ENCODE data around the gene PDK1. TPM values are rescaled to one million over a fixed set of nuclear protein-coding genes. Genes with fewer than 3 reads are reported as not detected.
"Not testable (repeated sequence)": the region's sequence is repeated elsewhere in the genome, so short reads cannot be mapped to it uniquely, and the experiment has no call there.

Gene PDK1
- 9.2 TPM for total RNA-seq

DNA sequence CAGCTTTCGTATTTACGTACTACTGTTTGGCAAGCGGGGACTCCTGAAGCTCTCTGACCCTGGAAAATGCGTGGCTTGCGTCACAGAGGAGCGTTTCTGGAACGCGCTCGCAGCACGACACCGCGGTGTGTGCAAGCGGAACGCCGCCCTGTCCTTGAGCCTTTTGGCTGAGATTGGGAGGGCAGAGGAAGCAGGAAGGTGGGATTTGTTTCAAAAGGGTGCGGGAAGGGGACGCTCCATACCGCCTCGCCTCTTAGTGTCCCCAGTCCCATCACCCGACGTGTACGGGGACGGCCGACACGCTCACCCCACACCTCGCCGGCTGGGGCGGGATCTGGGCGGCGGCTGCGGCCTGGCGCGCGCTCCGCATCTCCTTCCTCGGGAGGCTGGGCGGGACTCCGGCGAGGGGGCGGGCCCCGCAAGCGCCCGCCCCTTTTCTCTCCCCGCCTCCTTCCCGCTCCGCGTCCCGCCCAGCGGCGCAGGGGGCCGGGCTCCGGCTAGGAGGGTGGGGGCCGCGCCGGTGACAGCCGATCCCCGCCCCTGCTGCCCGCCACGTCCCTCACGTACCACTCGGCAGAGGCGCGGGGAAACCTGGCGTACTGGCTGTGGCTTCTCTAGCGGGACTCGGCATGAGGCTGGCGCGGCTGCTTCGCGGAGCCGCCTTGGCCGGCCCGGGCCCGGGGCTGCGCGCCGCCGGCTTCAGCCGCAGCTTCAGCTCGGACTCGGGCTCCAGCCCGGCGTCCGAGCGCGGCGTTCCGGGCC lies at the start of gene PDK1:
Gene PDK1 (plus strand): TSS at position 569 of the 762 bp plus-strand sequence. CDS start 61 bp downstream, at position 630.
- DNase-seq (ENCODE audit: low read depth in 2 of 3, low spot score in 2 of 3): peak; percentile 88 to 92 (median 90)

DNA sequence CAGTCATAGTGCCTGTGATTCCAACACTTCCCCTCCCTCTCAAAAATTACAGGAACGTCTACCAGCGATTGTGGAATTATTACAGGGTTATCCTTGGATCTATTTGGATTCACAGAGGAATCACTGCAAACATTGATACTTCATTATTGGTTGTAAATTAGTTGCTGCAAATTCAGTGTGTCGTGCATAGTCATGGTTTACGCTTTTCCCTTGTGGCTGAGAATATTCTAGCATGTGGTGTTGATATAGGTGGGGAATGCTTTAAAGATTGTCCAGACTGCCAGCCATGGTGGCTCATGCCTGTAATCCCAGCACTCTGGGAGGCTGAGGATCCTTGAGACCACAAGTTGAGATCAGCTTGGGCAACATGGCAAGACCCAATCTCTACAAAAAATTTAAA lies 48.7 kb upstream of the PDK1 start:
- DNase-seq (ENCODE audit: low read depth in 2 of 3, low spot score in 2 of 3): no peak

DNA sequence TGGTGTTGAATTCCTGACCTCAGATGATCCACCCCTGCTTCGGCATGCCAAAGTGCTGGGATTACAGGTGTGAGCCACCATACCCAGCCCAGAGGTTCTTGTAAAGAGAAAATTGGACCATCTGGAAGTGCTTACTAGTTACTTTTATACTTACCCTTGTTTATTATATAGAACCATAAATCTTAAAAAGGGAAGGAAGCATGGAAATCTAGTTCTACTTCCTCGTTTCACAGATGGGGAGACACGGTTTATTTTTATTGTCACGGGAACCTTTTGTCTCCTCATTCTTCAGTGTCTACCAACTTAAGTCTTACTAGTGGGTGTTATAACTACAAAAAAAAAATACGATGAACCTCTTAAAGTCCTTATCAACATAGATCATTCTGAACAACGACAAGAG lies 45.8 kb upstream of the PDK1 start:
- DNase-seq (ENCODE audit: low read depth in 2 of 3, low spot score in 2 of 3): peak in 2 of 3 donors; percentile 47 to 94

DNA sequence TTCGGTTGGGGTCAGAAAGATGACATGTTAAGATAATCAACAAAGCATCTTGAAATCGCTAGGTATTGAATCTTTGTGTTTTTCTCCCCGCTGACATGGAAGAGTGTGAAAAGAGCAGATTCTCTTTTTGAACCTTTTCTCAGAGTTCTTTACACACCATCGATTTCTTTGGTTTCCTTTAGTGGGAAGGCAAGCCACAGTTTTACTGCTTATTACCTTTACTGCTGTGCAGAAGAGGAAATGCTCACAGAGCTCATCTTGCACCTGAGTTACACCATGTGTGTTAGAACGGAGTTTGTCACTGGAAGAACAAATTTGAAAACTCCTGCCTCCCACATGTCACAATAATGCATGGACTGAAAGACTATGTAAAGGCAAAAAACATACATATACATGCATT lies 45.3 kb upstream of the PDK1 start:
- DNase-seq (ENCODE audit: low read depth in 2 of 3, low spot score in 2 of 3): no peak

DNA sequence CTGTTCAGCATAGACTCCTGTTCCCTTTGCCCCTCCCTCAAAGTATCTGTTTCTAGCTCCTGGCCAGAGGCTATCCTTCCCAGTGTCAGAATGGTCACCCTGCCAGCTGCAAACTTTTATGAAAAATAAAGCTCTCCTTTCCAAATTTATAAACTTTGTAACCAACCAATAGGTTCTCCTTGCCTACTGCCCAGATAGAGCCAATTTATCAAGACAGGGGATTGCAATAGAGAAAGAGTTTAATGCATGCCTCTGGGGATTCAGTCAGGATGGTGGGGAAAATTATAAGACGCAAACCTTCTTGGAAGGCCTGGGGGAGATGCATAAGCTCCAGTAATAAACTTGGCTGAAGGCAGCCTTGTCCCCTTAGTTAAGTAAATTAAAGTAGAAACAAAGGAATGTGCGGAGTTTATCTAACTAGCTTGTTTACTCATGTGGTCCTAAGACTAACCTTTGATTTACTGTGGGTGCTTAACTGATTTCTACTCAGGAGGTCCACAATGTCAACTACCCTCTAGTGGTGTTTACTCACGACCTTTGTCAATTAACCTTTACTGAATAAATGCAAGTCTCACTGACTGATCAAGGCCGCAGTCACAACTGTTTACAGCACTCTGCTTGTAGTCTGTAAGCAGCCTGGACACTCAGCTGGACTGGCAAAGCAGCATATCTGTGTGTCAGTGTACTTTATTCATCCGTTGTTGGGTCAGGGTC lies 42.9 kb upstream of the PDK1 start:
- DNase-seq (ENCODE audit: low read depth in 2 of 3, low spot score in 2 of 3): peak in 1 of 3 donors; percentile 41

DNA sequence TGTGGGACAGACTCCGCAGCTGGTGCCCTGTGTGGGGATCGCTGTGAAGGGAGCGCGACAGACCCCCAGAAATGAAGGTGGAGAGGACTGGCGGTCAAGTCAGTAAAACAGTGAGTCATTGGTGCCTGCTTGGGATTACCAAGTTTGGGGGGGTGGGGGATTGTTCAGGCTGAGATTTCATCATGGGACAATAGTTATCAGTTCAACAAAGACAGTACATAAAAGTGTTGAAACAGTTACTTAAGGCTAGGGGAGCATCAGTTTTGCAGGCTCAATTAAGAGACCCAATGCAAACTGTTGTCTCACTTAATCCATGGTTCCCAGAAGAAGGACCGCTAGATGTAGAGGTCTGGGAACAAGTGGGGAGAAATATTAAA lies 42.4 kb upstream of the PDK1 start:
- DNase-seq (ENCODE audit: low read depth in 2 of 3, low spot score in 2 of 3): no peak

DNA sequence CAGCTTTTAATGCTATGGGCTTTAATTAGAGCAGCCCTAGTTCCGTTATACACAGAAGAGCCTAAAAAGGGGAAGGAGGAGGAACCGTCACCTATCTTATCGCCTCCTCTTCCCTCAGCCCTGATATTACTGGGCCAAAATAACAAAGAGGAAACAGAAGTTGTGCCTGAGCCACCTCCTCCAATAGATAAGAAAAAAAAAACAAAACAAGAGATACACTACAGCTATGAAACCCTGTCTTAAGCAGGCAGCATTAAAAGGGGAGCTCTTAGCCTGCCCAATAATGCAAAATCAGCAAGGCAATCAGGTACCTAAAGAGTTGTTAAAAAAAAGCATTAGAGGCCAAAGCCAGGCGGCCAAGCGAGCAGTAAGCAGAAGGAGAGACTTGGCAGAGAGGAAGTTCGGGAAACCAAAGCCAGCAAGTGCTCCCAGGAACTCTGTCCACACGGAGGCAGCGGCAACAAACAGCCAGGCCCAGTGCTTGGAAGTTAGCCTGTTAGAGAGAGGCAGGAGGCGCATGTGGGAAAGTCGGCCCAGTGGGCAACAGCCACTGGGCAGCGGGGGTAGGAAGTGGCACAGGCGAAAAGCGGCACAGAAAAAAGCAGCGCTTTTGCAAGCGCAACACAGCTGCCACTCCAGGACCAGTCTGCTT lies 41.8 kb upstream of the PDK1 start:
- peak in 2 of 3 donors; percentile 56 to 94 for DNase-seq (ENCODE audit: low read depth in 2 of 3, low spot score in 2 of 3)

DNA sequence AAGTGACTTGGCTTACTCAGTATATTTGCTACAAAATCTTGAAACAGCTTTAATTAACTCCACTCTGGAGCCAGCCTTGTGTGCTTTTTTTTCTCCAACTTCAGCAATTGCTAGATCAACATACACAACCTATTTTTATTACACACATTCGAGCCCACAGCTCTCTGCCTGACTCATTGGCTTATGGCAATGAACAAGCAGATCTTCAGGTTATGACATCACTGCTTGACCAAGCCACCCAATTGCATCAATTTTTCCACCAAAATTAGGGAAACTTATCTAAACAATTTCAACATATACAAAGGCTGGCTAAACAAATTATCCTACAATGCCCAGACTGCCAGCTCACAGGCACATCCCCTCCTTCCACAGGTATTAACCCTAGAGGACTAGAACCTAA lies 39.6 kb upstream of the PDK1 start:
- no peak for DNase-seq (ENCODE audit: low read depth in 2 of 3, low spot score in 2 of 3)

DNA sequence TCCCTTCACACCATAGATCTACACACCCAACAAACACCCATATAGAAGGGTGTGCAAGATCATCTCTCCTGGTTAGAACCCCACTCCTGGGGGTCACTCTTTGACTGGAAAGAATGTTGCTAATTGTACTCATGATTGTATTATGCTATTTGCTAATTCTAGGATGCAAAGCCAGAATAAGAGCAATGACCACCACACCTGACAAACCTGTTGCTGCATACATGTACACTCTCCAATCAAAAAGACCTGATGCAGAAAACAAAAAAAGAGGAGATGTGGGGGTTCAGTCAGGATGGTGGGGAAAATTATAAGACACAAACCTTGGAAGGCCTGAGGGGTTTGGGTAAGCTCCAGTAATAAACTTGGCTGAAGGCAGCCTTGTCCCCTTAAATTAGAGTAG lies 36.9 kb upstream of the PDK1 start:
- DNase-seq (ENCODE audit: low read depth in 2 of 3, low spot score in 2 of 3): no peak

DNA sequence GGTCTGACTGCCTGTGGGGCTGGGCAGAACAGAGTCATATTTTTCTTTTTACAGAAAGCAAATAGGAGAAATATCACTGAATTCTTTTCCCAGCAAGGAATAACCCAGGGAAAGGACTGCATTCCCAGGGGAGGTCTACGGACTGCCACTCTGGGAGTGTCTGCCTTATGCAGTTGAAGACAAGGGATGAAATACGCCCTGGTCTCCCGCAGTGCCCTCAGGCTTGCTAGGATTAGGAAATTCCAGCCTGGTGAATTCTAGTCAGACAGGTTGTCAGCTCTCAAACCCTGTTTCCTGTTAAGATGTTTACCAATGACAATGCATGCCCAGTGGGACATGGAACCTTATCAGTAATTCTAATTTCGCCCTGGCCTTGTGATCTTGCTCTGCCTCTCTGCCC lies 30.3 kb upstream of the PDK1 start:
- no peak for DNase-seq (ENCODE audit: low read depth in 2 of 3, low spot score in 2 of 3)

DNA sequence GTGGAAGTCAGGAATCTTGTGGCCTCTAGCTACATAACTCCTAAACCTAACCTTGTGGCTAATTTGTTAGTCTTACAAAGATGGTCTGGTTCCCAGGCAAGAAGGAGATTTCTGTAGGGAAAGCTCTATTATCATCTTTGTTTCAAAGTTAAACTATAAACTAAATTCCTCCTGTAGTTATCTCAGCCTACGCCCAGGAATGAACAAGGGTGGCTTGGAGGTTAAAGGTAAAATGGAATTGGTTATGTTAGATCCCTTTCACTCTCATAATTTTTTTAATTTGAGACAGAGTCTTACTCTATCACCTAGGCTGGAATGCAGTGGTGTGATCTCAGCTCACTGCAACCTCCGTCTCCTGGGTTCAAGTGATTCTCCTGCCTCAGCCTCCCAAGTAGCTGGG lies 24.6 kb upstream of the PDK1 start:
- no peak for DNase-seq (ENCODE audit: low read depth in 2 of 3, low spot score in 2 of 3)

DNA sequence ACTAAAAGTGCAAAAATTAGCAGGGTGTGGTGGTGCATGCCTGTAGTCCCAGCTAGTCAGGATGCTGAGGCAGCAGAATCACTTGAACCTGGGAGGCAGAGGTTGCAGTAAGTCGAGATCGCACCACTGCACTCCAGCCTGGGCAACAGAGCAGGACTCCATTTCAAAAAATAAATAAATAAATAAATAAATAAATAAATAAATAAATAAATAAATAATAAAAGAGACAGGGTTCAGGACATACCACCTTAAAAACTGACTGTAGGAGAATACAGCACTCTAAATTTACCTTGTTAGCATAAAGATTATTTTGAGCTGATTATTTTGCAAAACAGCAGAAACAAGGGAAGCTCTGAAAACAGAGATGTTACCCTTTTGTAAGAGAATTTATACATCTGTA lies 23.4 kb upstream of the PDK1 start:
- DNase-seq (ENCODE audit: low read depth in 2 of 3, low spot score in 2 of 3): not testable (repeated sequence)

DNA sequence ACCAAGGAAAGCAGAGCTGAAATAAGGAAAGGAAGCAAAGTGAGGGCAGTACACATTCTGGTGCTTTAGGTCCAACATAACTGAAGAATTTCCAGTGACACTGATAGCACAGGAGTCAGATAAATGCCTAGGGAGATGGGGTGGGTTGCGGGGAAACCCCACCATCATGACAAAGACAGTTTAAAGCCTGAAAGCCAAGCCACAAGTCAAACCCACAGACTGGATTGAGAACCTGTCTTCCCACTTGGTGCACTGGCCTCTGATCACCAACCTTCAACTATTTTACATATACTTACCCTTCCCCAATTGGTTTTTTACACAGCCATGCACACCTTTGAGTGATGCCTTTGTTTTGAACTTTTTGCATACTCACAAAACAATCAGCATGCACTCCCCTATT lies 22.2 kb upstream of the PDK1 start:
- DNase-seq (ENCODE audit: low read depth in 2 of 3, low spot score in 2 of 3): no peak

DNA sequence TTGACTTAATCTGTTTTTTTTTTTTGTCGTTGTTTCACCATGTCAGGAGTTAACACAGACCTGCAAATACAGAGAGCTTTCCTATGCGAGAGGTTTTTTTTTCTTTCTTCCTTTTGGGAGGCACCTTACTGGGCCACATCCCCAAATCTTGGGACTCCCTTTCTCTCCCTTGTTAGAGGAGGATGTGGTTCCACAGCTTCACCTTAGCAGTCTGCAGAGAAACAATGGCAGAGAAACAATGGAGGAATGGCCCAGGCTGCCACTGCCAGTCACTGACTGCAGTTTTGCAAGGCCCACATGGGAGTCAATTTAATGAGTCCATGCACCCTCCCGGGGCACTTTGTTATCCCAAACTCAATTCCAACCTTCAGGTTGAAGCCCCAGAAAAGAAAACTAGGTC lies 20.8 kb upstream of the PDK1 start:
- DNase-seq (ENCODE audit: low read depth in 2 of 3, low spot score in 2 of 3): no peak

DNA sequence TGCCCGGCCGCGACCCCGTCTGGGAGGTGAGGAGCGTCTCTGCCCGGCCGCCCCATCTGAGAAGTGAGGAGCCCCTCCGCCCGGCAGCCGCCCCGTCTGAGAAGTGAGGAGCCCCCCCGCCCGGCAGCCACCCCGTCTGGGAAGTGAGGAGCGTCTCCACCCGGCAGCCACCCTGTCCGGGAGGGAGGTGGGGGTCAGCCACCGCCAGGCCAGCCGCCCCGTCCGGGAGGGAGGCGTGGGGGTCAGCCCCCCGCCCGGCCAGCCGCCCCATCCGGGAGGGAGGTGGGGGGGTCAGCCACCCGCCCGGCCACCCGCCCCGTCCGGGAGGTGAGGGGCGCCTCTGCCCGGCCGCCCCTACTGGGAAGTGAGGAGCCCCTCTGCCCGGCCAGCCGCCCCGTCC lies 18.0 kb upstream of the PDK1 start:
- DNase-seq (ENCODE audit: low read depth in 2 of 3, low spot score in 2 of 3): not testable (repeated sequence)

DNA sequence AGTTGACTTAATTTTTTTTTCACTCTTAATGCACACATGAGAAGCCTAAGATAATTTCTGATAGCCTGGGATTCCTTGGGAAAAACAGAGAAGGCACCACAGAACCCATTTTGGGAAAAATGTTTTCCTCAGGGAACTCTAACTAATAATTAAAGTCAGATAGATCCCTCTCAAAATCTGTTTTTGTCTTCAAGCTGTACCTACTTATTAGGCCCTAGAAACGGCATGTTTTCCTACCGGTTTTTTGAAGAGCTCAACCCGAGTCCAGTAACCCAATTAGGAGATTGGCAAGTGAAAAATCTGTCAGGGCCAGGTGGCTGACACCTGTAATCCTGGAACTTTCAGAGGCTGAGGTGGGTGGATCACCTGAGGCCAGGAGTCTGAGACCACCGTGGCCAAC lies 16.1 kb upstream of the PDK1 start:
- no peak for DNase-seq (ENCODE audit: low read depth in 2 of 3, low spot score in 2 of 3)

DNA sequence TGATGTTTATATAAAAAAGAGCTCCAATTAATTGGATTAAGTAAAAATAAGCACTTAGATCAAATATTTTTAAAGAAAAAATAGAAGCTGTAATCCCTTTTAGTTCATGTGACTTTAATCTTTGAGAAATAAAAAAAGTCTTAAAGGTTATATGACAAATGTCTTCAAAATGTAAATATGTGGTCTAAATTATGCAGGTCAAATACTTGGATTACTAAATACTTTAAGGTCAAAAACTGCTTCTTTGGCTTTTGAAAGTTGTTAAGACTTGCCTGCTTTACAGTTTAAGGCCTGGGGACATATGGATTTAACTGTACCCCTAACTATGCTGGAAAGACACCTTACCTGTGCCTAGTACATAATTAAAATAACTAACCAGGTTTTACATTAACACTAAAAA lies 15.5 kb upstream of the PDK1 start:
- no peak for DNase-seq (ENCODE audit: low read depth in 2 of 3, low spot score in 2 of 3)

DNA sequence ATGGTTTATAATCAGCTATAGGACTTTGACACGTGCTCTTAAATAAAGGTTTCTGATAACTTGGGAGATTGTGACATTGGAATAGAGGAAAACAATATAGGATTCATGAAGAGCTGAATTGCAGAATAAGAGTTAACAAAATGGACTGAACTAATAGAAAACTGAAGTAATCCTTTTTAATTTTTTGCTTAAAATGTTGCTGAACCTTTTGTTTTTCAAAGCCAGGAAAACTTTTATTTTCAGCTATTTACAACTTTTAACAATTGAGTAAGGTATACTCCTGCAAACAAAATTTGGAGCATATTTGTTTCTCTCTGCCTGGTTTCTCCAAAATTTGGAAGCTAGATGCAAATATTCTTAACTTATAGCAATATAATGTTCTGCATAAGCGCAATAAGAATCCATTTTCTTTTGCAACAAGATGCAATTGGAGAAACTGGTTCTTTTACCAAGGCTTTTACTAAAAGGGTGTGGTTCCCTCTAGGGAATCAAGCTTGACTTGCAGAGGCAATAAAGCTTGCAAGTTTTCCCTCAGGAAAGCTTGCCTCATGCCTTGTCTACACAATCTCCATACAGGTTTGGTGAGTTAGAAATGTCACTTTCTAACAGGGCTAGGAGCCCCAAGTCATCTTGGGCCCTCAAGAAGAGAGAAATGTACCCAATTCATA lies 10.3 kb upstream of the PDK1 start:
- peak in 1 of 3 donors; percentile 12 for DNase-seq (ENCODE audit: low read depth in 2 of 3, low spot score in 2 of 3)

DNA sequence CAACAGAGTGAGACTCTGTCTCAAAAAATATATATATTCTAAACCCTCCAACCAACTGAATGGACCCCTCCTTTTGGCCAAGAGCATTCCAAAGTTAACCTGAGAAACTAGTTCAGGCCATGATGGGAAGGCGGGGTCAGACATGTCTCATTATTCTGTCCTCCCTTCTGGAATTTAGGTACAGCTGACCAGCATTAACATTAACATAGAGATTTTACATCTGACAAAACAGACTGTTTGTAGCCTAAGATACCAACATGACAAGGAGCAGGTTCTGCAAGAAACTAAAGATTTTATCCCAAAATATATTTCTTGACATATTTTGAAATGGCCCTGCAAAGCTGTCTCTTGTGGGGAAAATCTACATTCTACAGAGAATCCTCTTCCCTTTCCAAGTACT lies 6.8 kb upstream of the PDK1 start:
- no peak for DNase-seq (ENCODE audit: low read depth in 2 of 3, low spot score in 2 of 3)

DNA sequence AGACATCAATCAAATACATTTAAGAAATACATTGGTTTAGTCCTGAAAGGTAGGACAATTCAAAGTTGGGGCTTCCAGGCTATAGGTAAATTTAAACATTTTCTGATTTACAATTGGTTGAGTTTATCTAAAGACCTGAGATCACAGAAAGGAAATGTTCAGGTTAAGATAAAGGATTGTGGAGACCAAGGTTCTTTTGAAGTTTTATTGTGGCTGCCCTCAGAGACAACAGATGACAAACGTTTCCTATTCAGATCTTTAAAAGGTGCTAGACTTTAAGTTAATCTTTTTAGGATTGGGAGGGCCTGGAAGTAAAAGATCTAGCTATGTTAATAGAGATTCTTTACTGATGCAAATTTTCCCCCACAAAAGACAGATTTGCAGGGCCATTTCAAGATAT lies 6.1 kb upstream of the PDK1 start:
- DNase-seq (ENCODE audit: low read depth in 2 of 3, low spot score in 2 of 3): not testable (repeated sequence)

DNA sequence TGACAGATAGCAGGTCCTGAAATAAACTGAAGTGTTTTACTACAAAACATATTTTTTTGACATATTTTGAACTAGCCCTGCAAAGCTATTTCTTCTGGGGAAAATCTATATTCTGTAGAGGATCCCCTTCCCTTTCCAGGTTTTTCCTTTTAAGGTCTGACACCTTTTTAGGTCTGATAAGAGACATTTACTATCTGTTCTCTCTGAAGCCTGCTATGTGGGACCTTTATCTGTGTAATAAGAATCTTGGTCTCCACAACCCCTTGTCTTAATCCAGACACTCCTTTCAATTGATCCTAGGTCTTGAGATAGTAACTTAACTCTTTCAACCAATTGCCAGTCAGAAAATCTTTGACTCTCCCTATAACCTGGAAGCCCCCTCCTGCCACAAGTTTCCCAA lies 5.5 kb upstream of the PDK1 start:
- no peak for DNase-seq (ENCODE audit: low read depth in 2 of 3, low spot score in 2 of 3)

Measured in hematopoietic multipotent progenitor cell (in vitro differentiated cells).